GM18502 (cell line): Measurements from ENCODE around the gene RPS5.
A peak's percentile ranks its signal among the peaks of the same experiment; 100 is the strongest.
"Not testable (repeated sequence)": the region's sequence is repeated elsewhere in the genome, so short reads cannot be mapped to it uniquely, and the experiment has no call there.

Experiments
- ATAC-seq: cut with Tn5 transposase; IDR thresholded peaks from one replicate; pipeline ENCODE4 v1.9.1; 2021; ENCODE audit warnings: mild to moderate bottlenecking; ENCODE audit not compliant: unreplicated experiment, poor library complexity

RPS5 gene

DNA sequence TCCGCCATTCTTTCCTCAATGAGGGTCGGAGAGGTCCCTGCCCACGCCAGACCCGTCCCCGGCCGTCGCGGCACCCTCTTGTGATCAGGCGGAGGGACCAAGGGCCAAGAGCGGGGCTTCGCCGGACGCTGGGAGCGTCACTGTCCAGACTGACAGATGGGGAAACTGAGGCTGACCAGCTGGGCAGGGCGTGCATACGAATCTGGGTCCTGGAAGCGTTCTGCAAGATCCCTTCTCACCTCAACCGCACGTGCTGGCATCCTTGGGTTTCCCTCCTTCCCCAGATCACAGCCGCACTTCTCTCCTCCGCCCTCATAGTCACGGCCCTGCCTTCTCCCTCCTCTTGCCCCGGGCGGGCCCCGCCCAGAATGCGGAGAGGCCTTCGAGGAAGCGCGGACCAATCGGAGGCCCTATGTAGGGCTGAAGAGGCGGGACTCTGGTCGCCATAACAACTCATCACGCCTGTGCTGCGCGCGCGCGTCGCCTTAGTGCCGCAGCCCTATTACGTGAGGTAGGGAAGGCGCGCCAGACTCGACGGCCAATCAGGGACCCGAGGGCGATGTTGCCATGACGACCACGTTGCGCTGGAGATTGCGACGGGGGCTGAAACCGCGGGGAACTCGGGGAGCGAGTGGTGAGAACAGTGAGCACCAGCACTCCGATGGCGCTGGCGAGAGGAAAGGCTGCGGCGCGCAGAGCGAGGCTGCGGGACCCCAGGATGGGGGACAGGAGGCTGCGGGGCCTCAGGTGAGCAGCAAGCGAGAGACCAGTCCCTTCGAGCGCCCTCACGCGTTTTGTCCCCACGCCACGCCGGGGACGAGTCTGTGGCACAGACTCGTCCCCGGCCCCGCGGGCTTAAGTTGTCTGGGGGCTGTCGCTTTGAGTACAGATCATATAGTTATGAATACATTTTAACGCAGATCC lies 14.1 kb downstream of the RPS5 start:
- ATAC-seq, result peak; percentile 97

DNA sequence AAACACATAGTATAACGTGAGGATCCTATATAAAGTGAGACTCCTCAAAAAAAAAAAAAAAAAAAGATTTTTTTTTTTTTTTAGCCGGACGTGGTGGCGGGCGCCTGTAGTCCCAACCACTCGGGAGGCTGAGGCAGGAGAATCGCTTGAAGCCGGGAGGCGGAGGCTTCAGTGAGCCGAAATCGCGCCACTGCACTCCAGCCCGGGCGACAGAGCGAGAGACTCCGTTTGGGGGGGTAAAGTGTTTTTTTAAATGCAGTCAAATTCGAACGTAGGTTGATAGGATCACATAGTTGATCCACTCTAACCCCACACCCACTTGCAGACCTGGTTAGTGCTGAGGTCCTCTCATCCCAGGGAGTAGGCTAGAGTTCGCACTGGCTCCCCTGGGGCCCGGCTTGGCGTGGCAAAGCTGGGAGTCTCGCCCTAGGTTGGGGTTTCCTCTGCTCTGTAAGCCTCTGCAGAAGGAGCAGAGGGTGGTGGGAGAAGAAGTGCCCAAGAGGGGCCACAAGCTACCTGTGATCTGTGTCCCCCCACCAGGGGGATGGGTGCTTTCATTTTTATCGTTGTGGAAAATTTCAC lies 14.9 kb downstream of the RPS5 start:
- no peak for ATAC-seq

DNA sequence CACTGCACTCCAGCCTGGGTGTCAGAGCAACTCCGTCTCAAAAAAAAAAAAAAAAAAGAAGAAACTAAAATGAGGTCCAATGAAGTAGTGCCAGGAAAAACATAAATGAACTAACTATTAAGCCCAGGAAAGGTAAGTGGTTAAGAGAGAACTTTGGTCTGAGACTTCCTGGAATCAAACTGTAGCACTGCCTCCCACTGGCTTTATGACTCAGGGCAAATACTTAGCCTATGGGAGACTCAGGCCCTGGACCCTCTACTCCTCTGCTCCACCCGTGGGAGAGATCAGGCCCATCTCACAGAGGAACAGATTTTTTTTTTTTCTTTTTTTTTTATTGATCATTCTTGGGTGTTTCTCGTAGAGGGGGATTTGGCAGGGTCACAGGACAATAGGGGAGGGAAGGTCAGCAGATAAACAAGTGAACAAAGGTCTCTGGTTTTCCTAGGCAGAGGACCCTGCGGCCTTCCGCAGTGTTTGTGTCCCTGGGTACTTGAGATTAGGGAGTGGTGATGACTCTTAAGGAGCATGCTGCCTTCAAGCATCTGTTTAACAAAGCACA lies 16.9 kb downstream of the RPS5 start:
- ATAC-seq, result not testable (repeated sequence)

DNA sequence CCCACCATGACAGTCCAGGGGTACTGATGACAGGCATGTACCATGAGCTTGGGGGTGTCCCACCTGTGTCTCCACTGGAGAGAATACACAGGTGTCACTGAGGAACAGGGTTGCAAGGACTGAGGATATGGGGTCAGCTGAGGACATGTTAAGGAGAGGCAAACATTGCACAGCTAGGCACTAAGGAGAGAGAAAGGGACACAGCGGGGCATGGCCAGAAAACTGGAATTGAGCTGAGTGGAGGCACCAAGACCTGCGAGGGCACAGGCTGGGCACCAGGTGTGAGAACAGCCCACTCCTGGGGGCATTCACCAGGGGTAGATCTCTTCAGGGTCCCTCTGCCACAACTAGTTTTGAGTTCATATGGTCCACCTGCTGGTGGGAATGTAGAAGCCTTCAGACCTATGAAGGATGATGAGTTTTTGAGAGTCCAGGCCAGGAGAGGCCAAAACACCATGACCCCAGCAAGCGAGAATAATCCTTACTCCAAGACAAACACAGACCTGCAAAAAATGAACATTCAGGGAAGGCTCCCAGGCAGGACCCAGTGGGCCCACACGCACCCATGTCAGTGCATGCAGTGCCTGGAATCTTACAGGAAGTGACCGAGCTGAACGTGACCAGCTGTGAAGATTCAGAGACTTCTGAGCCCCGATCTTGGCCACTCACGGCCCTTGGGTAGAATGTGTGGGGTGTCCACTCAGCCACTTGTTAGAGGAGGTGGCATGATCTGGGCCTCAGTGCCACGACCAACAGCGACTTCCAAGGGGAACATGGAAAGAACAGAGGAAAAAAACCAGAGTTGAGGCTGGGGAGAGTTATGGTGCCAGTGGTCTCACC lies 20.0 kb downstream of the RPS5 start:
- ATAC-seq, result no peak

- no peak for ATAC-seq
Measured at GRCh38 chr19:58407658-58408151, 20.6 kb downstream of the RPS5 start.

DNA sequence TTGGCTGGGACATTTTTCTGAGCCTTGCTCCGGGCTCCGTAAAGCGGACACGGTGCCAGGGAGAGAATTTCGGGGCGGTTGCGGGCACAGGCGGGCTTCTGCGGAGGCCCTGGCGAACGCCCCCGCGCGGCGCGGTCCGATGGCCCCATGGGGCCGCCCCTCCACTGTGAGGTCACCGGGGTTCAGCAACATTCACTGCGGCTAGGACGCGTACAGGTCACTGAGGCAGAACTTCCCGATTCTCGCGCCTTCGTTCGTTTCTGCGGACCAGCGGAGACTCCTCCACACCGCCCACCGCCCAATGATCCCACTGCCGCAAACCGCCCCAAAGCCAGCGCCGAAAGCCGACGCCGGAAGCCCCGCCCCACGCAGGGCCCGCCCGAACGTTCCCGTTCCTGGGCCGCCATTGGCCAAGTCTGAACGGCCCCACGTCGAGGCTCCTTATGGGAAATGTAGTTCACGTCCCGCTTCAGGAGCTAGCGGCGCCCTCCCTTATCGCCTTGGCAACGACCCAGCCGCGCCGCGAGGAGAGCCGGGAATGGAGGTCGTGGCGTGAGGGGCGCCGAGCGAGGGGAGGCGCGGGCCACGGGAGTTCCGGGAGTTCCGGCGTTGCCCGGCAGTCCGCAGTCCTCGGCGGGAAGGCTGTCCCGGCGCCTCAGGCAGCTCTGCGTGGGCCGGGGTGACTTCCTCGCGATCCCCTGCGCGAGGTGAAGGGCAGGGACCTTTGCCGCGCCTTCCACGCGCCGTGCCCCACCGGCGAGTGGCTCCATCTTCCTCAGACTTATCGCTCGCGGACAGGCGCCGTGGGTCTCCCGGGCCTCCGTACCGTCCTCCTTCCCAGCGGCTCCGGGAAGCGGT lies 21.3 kb downstream of the RPS5 start, which contains the start of gene ZNF584:
Gene ZNF584, plus strand, starts transcription at position 498 of the 858 bp plus-strand sequence. CDS start 499 bp downstream, outside the sequence.
- peak; percentile 93 for ATAC-seq

DNA sequence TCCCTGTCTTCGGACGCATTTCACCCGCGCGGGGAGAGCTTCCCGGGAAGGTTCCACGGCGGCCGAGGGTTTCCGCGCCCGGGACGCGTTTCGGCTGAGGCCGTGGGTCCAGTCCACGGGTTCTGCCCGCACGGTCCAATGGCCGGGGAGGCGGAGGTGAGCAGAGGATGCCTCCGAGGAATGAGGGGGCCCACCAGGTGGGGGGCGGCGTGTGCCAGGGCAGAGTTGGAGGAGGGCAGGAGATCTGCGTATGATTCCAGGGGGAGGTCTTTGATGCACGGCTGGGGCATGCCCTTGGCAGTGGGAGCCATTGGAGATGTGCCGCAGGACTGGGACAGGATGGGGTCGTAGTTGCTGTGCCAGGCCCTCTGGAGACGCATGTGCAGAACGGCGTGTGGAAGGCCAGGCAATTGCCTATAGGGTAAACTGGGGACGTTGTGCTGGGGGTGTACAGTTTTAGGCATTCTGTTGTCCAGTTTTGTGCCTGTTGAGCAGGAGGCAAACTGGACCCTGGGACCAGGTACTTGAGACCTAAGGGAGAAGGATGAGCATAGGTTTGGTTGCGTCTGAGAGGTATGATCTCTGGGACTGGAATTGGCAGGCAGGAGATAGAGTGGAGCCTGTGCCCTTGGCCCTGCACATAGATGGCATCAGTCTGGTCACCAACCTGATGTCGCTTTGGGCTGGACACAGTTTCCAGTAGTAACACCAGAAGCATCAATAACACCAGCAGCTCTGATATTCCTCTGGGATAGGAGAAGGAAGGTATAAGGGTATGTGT lies 22.1 kb downstream of the RPS5 start:
- peak; percentile 12 for ATAC-seq

GRCh38 chr19:58416604-58417003 lies 29.5 kb downstream of the RPS5 start:
- ATAC-seq, result no peak

DNA sequence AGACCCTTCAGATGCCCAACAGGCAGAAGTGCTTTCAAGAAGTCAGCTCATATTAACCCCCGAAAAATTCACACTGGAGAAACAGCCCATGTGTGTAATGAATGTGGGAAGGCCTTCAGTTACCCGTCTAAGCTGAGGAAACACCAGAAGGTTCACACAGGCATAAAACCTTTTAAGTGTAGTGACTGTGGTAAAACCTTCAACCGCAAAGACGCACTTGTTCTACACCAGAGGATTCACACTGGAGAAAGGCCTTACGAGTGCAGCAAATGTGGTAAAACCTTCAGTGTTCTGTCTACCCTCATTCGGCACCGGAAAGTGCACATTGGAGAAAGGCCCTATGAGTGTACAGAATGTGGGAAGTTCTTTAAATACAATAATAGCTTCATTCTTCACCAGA lies 30.0 kb downstream of the RPS5 start:
- ATAC-seq, result no peak

DNA sequence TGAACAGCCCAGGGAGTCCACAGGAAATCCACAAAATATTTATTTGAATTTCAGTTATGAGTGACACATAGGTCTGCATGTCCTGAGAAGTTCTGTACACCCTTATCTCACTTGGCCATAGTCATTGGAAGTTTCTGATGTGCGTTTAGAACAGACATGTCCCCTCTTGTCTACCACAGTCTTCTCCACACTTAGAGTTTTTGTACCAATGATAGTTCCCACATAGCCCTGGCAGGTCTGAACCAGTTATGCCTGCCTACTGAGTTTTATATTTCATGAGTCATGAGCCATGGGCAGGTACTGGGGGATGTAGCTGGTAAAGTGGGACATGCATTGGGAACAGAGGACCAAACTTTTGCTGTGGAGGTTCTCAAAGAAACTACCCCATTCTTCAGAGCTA lies 41.5 kb downstream of the RPS5 start:
- ATAC-seq, result no peak

DNA sequence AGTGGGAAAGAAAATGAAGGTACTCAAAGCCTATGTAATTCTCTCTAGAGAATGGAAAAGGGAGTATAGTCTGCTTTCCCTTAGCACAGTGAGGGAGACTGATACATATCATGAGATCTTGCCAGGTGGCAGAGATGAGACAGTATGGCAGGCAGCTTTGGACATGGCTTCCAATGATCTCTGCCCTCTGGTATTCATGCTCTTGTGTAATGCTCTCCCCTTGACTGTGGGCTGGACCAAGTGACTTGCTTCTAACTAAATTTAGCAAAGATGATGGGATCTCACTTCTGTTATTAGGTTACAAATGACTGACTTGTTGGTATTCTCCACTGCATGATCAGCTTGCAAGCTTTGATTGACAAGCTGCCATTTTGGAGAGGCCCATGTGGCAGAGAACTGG lies 42.7 kb downstream of the RPS5 start:
- ATAC-seq, result no peak

GRCh38 chr19:58434217-58434616 lies 47.1 kb downstream of the RPS5 start:
- ATAC-seq, result no peak

GRCh38 chr19:58439576-58440554 lies 52.8 kb downstream of the RPS5 start, which contains the start of gene ZNF132:
ZNF132 (minus strand) TSS chr19:58440153; CDS start chr19:58439821, 332 bp downstream.
- ATAC-seq, result peak; percentile 95

DNA sequence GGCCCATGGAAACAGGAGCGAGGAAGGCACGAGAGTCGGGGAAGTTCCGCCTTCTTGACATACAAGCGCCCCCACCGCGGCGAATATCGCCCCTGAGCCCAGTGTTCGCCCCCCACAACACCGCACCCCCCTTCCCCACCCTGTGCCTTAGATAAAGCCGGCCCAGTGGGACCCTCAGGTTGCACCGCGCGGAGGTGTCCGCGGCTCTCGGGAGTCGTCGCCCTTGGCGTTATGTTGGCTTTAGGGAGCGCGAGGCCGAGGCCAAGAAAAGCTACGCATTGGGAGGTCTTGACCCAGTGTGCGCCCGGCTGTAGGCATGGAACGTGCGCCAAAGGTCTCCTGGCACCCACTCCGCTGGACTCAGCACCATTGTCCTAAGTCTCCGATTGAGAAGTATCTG lies 53.5 kb downstream of the RPS5 start:
- no peak for ATAC-seq

DNA sequence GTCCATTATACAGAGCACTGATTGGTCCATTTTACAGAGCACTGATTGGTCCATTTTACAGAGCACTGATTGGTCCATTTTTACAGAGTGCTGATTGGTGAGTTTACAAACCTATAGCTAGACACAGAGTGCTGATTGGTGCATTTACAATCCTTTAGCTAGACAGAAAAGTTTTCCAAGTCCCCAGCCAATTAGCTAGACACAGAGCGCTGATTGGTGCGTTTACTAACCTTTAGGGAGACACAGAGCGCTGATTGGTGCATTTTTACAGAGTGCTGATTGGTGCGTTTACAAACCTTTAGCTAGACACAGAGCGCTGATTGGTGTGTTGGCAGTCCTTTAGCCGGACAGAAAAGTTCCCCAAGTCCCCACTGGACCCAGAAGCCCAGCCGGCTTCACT lies 55.9 kb downstream of the RPS5 start:
- not testable (repeated sequence) for ATAC-seq
